Cardiac ventricle fibroblast (primary cell): ENCODE results near the gene RHBDD1. TPM values are rescaled to one million over a fixed set of nuclear protein-coding genes. Genes with fewer than 3 reads are reported as not detected.

Source experiments
- total RNA-seq: library from RNA; depleted of rRNA; stranded (reverse); fragments of >200 nt; gene quantifications from 2 replicates; pipeline ENCODE4 v1.2.3, GENCODE V29; 2015

The RHBDD1 gene, protein sequence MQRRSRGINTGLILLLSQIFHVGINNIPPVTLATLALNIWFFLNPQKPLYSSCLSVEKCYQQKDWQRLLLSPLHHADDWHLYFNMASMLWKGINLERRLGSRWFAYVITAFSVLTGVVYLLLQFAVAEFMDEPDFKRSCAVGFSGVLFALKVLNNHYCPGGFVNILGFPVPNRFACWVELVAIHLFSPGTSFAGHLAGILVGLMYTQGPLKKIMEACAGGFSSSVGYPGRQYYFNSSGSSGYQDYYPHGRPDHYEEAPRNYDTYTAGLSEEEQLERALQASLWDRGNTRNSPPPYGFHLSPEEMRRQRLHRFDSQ
- total RNA-seq = 8.2 and 13.8 TPM in 2 replicates

DNA sequence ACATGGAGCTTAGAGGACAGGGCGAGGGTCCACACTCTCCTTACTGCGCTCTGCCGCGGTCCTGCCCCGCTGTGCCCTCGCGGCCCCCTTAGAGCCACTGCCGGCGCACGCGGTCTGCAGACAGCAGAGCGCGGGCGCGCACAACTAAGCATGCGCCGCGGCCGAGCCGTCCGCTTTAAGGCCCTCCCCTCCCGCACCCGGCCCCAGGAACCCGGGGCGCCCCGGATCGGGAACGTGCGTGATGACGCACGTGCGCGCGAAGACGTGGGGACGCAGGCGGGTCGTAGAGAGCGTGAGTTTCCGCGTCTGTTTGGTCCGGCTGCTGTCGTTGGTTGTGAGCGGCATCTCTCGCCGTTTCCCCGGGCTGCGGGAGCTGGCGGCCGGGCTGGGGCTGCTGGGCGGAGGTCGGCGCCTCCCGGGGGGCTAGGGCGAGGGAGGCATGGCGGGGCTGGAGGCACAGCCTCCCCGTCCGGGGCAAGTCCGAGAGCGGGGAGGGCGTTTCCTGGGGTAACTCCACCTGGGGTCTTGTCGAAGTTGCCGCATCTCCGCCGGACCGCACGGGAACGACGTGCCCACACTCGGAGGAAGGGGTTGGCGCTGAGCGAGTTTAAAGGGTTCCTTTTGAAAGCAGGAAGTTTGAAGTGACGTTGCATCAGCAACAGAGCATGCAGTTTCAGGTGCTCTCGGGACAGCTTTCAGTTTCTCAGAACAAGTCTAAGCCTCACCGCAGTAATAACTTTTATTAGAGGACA is at the start of gene RHBDD1:
RHBDD1 (plus strand) TSS at position 259 of the 752 bp plus-strand sequence. CDS start 28,640 bp downstream, outside the sequence.

DNA sequence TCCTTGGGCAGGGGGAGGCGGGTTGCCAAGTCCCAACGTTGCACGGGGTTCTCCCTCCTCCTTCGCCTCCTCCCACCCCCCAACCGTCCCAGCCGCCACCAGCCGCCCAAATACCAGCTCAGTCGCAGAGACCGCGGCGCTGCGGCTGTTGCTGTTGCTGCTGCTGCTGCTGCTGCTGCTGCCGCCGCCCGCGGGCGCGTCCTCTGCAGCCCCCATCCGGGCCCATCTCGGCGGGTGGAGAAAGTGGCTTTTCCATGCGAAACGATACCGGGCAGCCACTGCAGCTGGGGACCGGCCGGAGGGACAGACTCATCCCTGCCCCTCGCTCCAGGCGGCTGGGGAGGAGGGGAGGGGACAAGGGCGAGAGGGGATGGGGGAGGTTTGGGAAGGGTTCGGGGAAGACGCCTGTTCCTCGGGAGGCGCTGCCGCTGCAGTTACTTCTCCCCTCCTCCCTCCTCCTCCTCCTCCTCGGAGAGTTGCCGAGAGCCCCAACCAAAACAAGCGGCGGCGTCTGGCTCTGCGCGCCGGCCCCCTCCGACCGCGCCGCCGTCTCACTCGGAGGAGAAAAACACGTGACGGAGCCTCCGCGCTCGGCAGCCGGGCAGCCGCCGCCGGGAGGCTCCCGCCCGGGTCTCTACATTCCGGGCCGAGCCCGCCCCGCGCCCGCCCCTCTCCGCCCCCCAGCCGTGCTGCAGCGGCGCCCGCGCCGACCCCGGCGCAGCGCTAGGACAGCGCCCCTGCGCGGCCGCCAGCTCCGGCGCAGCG is 36.5 kb upstream of the RHBDD1 start, which contains the start of gene IRS1:
IRS1 (minus strand) TSS at position 610 of the 765 bp plus-strand sequence. CDS start 1,082 bp downstream, outside the sequence.

Other genes with a start within 250 kb of the RHBDD1 start
- 15.6 and 20.6 TPM in 2 replicates for gene IRS1, start 36.2 kb upstream of the RHBDD1 start, total RNA-seq